Gastroesophageal sphincter (tissue), 3 donors: ENCODE data around the gene MAGEB5.

Experiments used
- CTCF ChIP-seq, 4 experiments: fragments of 200-600 bp in 2 of 4; fragments of 450-650 bp in 2 of 4; sonication (generic) in 1 of 4; IDR thresholded peaks; one replicate each; pipeline ENCODE4 v1.5.1; 2017 to 2019; ENCODE audit warnings: antibody characterized with exemption in 4 of 4, mild to moderate bottlenecking in 2 of 4, moderate library complexity in 2 of 4
- POLR2A ChIP-seq, 2 donors: fragments of 450-650 bp; IDR thresholded peaks; one replicate each; pipeline ENCODE4 v1.6.1; 2017; ENCODE audit warnings: antibody characterized with exemption in 2 of 2, mild to moderate bottlenecking in 2 of 2, moderate library complexity in 1 of 2

- TF ChIP-seq POLR2A (IDR thresholded peaks at IDR 0.05): no peak
- TF ChIP-seq CTCF (IDR thresholded peaks at IDR 0.05): no peak
Observed at GRCh38 chrX:26219351-26219750, 3.4 kb downstream of the MAGEB5 start.
